Suprapubic skin (tissue), 4 donors: Measurements from ENCODE around the gene WDR45B. TPM values are rescaled to one million over a fixed set of nuclear protein-coding genes. Genes with fewer than 3 reads are reported as not detected.

ENCODE experiments used
- DNase-seq, 2 donors: peaks; one replicate each; pipeline ENCODE4 v3.0.0-alpha.2; 2019; ENCODE audit warnings: low spot score in 2 of 2
- H3K27ac ChIP-seq: fragments of 200-600 bp; sonication (generic); one replicate; pipeline ENCODE4 v1.5.1; 2019
- H3K27me3 ChIP-seq: fragments of 200-600 bp; sonication (generic); one replicate; pipeline ENCODE4 v1.5.1; 2019
- H3K36me3 ChIP-seq: fragments of 200-600 bp; sonication (generic); one replicate; pipeline ENCODE4 v1.5.1; 2019
- H3K4me1 ChIP-seq: fragments of 200-600 bp; sonication (generic); one replicate; pipeline ENCODE4 v1.5.1; 2019
- H3K4me3 ChIP-seq: fragments of 200-600 bp; sonication (generic); one replicate; pipeline ENCODE4 v1.5.1; 2019; ENCODE audit warnings: mild to moderate bottlenecking
- H3K9me3 ChIP-seq: fragments of 200-600 bp; sonication (generic); one replicate; pipeline ENCODE4 v1.5.1; 2019
- EP300 ChIP-seq: sonication (generic); formaldehyde crosslinking; IDR thresholded peaks from one replicate; pipeline ENCODE4 v1.6.1; 2017; ENCODE audit warnings: antibody characterized with exemption
- POLR2A ChIP-seq, 2 donors: fragments of 450-650 bp; IDR thresholded peaks; one replicate each; pipeline ENCODE4 v1.6.1; 2017; ENCODE audit warnings: antibody characterized with exemption in 2 of 2, mild to moderate bottlenecking in 2 of 2, moderate library complexity in 2 of 2
- POLR2AphosphoS5 ChIP-seq, 3 donors: sonication (generic); formaldehyde crosslinking; IDR thresholded peaks; one replicate each; pipeline ENCODE4 v1.6.1; 2017; ENCODE audit warnings: antibody characterized with exemption in 3 of 3
- WGBS: methylation state at CpG from one replicate; pipeline ENCODE4 v1.1.5; 2018; 5-methylcytosine and 5-hydroxymethylcytosine counted together
- total RNA-seq, 4 donors: library from RNA; depleted of rRNA; stranded (reverse); fragments of >200 nt; gene quantifications; one replicate each; pipeline ENCODE4 v1.1.0, GENCODE V29; 2016
- TF ChIP-seq, protein P1 (sequence below), 2 donors: fragments of 200-600 bp in 1 of 2; fragments of 450-650 bp in 1 of 2; sonication (generic) in 1 of 2; IDR thresholded peaks; one replicate each; pipeline ENCODE4 v1.5.1; 2016 to 2019; ENCODE audit warnings: antibody characterized with exemption in 2 of 2, mild to moderate bottlenecking in 1 of 2, moderate library complexity in 1 of 2

The WDR45B gene
- total RNA-seq, 4 donors from 2014 or later = 70.1 to 96.8 (median 90.0) TPM

DNA sequence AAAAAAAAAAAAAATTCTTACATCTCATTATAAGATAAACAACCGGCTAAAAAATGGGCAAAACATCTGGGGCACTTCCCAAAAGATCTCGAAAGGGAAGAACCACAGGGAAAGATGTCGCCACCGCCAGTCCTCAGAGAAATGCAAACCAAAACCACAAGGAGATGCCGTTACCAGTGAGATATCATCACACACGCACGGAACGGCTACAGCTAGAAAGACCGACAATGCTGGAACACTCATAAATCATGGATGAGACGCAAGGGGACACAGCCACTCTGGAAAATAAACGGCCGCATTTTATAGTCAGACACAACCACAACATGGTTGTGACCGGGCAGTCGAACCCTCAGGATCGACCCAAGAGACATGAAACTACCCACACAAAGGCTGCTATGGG is 24.5 kb downstream of the WDR45B start:
- Histone ChIP-seq H3K27me3 (no peaks in the 10 kb centered on the region), H3K4me1 (peaks cover 15% of the 10 kb centered on the region), H3K9me3 (no peaks in the 10 kb centered on the region), H3K27ac (no peak overlapping the region), H3K36me3 (peaks cover 94% of the 10 kb centered on the region), H3K4me3 (no peak overlapping the region)
- no peak for TF ChIP-seq EP300
- TF ChIP-seq, protein P1, sequence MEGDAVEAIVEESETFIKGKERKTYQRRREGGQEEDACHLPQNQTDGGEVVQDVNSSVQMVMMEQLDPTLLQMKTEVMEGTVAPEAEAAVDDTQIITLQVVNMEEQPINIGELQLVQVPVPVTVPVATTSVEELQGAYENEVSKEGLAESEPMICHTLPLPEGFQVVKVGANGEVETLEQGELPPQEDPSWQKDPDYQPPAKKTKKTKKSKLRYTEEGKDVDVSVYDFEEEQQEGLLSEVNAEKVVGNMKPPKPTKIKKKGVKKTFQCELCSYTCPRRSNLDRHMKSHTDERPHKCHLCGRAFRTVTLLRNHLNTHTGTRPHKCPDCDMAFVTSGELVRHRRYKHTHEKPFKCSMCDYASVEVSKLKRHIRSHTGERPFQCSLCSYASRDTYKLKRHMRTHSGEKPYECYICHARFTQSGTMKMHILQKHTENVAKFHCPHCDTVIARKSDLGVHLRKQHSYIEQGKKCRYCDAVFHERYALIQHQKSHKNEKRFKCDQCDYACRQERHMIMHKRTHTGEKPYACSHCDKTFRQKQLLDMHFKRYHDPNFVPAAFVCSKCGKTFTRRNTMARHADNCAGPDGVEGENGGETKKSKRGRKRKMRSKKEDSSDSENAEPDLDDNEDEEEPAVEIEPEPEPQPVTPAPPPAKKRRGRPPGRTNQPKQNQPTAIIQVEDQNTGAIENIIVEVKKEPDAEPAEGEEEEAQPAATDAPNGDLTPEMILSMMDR (IDR thresholded peaks at IDR 0.05) = no peak
- TF ChIP-seq POLR2A (IDR thresholded peaks at IDR 0.05) = no peak
- no peak for TF ChIP-seq POLR2AphosphoS5 (IDR thresholded peaks at IDR 0.05)
- DNase-seq = no peak
- WGBS = 77% methylated on average over 15 of the region's 15 CpGs

DNA sequence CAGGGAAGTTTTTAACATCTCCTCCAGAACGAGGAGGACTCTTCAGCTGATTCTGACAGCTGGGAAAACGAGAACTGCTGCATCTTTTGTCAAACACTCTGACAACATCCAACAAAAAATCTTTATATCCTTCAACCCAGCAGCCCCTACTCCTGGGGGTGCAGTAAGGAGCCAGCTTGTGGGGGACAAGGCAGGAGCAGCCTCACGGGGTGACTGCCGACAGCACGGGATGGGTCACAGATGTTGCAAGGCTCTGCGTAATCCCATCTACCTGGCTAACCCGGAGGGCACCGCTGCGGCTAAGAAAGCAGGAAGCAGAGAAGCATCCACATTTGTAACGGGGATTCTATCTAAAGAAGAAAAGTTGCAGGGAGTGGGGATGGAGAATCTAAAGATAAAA is 28.6 kb downstream of the WDR45B start:
- Histone ChIP-seq H3K9me3 (no peaks in the 10 kb centered on the region), H3K27ac (no peak overlapping the region), H3K36me3 (peaks cover 95% of the 10 kb centered on the region), H3K27me3 (no peaks in the 10 kb centered on the region), H3K4me3 (no peak overlapping the region), H3K4me1 (no peaks in the 10 kb centered on the region)
- TF ChIP-seq POLR2AphosphoS5 (IDR thresholded peaks at IDR 0.05) (no peak), POLR2A (IDR thresholded peaks at IDR 0.05) (no peak), EP300 (no peak)
- TF ChIP-seq, protein P1 (IDR thresholded peaks at IDR 0.05) = no peak
- 92% methylated on average over 9 of the region's 10 CpGs for WGBS
- no peak for DNase-seq

GRCh38 chr17:82619211-82619610 is 29.0 kb downstream of the WDR45B start:
- Histone ChIP-seq H3K27me3 (no peaks in the 10 kb centered on the region), H3K27ac (no peak overlapping the region), H3K9me3 (no peaks in the 10 kb centered on the region), H3K36me3 (peaks cover 95% of the 10 kb centered on the region), H3K4me1 (no peaks in the 10 kb centered on the region), H3K4me3 (no peak overlapping the region)
- 89% methylated on average over 7 of the region's 7 CpGs for WGBS
- TF ChIP-seq, protein P1 (IDR thresholded peaks at IDR 0.05) = no peak
- TF ChIP-seq POLR2A (IDR thresholded peaks at IDR 0.05) (no peak), EP300 (no peak), POLR2AphosphoS5 (IDR thresholded peaks at IDR 0.05) (no peak)
- DNase-seq = no peak

DNA sequence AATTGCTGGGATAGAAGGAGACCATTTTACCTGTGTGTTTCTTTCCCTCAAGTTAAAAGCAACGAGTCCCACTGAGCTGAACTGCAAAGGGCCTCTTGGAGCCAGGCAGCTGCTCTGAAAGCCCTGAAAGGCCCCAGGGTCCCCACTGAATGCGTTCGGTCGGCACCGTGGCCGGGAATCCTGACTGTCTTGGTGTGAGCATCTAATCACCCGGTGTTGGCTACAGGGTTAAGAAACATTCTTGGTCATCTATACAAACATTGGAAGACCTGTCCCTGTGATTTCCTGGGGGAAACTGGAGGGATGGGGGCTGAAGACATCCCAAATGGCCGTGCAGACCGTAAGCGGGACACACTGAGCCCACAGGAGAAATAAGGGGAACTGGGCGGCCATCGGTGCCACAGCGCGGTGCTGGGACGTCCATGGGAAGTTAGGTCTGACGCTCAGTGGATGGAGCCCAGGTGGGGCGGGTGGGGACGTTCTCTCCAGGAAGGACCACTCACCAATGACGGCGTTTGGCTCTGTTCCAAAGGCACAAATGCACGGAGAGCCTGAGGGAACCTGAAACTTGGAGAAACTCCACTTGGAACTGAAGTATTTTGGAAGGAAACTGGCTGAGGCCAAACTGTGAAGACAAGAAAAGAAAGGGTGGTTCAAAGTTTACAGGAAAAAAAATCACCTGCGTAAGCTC is 32.1 kb downstream of the WDR45B start:
- Histone ChIP-seq H3K4me3 (no peak overlapping the region), H3K27me3 (no peaks in the 10 kb centered on the region), H3K27ac (no peak overlapping the region), H3K36me3 (peaks cover 76% of the 10 kb centered on the region), H3K4me1 (peaks cover 5% of the 10 kb centered on the region), H3K9me3 (no peaks in the 10 kb centered on the region)
- no peak for DNase-seq
- 81% methylated on average over 17 of the region's 22 CpGs for WGBS
- TF ChIP-seq, protein P1 (IDR thresholded peaks at IDR 0.05) = no peak
- no peak for TF ChIP-seq EP300
- TF ChIP-seq POLR2AphosphoS5 (IDR thresholded peaks at IDR 0.05) = no peak
- no peak for TF ChIP-seq POLR2A (IDR thresholded peaks at IDR 0.05)

GRCh38 chr17:82615084-82616020 is 32.9 kb downstream of the WDR45B start:
- 90% methylated on average over 45 of the region's 45 CpGs for WGBS
- Histone ChIP-seq H3K27ac (no peak overlapping the region), H3K4me1 (peaks cover 5% of the 10 kb centered on the region), H3K36me3 (peaks cover 79% of the 10 kb centered on the region), H3K9me3 (no peaks in the 10 kb centered on the region), H3K4me3 (no peak overlapping the region), H3K27me3 (no peaks in the 10 kb centered on the region)
- TF ChIP-seq, protein P1 (IDR thresholded peaks at IDR 0.05) = no peak
- TF ChIP-seq EP300 (no peak), POLR2AphosphoS5 (IDR thresholded peaks at IDR 0.05) (no peak), POLR2A (IDR thresholded peaks at IDR 0.05) (no peak)
- DNase-seq = no peak
